HEK293 (cell line): ENCODE data around the gene RBMS1.
A peak's percentile ranks its signal among the peaks of the same experiment; 100 is the strongest.
"Not testable (repeated sequence)": the region's sequence is repeated elsewhere in the genome, so short reads cannot be mapped to it uniquely, and the experiment has no call there.

Experiments
- CTCF ChIA-PET: fragments of 350-600 bp; formaldehyde crosslinking; extraction: SDS; loops from one replicate; lab custom pipeline; 2021; ENCODE audit warnings: antibody characterized with exemption; lab: Yijun Ruan, JAX
- POLR2A ChIA-PET: fragments of 300-600 bp; formaldehyde crosslinking; extraction: SDS; loops from one replicate; lab custom pipeline; 2020; ENCODE audit warnings: antibody characterized with exemption, inconsistent platforms; lab: Yijun Ruan, JAX
- H3K27ac ChIP-seq: fragments of 200-500 bp; sonication (Bioruptor generic); 2 replicates; pipeline ENCODE4 v1.5.1; 2014; ENCODE audit warnings: low read depth, low read length, control low read depth, inconsistent platforms; ENCODE audit errors: extremely low read depth
- H3K36me3 ChIP-seq, 2 experiments: fragments of 200-500 bp in 1 of 2; sonication (Bioruptor generic) in 1 of 2; 1 replicate in 1 of 2; 2 replicates in 1 of 2; pipeline ENCODE4 v1.5.1; 2014 to 2017; ENCODE audit warnings: inconsistent platforms in 2 of 2, low read length in 2 of 2; ENCODE audit not compliant: control insufficient read depth in 2 of 2, insufficient read depth in 1 of 2
- H3K4me1 ChIP-seq: fragments of 200-500 bp; sonication (Bioruptor generic); 2 replicates; pipeline ENCODE4 v1.5.1; 2014; ENCODE audit warnings: mild to moderate bottlenecking, low read length, inconsistent platforms; ENCODE audit not compliant: control insufficient read depth, insufficient read depth
- H3K4me3 ChIP-seq: 2 replicates; pipeline ENCODE4 v1.5.1; 2011; ENCODE audit warnings: low read depth, mild to moderate bottlenecking, control low read depth, low read length, moderate library complexity
- H3K9me3 ChIP-seq: fragments of 200-500 bp; sonication (Bioruptor generic); 2 replicates; pipeline ENCODE4 v1.5.1; 2014; ENCODE audit warnings: low read depth, low read length, inconsistent platforms; ENCODE audit not compliant: control insufficient read depth, insufficient read depth
- BCL11A ChIP-seq: fragments of 450-650 bp; formaldehyde crosslinking; IDR thresholded peaks from 2 replicates; pipeline ENCODE4 v1.5.1; 2016; ENCODE audit warnings: low read depth, missing biosample characterization, missing genetic modification characterization
- HOXD13 ChIP-seq: sonication (generic); formaldehyde crosslinking; IDR thresholded peaks from 2 replicates; pipeline ENCODE4 v1.8.0; 2022; ENCODE audit warnings: missing genetic modification reagents, borderline replicate concordance
- KLF9 ChIP-seq: fragments of 450-650 bp; formaldehyde crosslinking; IDR thresholded peaks from 2 replicates; pipeline ENCODE4 v1.5.1; 2016; ENCODE audit warnings: missing biosample characterization, missing genetic modification characterization, low read depth
- OSR2 ChIP-seq: fragments of 450-650 bp; formaldehyde crosslinking; IDR thresholded peaks from 2 replicates; pipeline ENCODE4 v1.5.1; 2016; ENCODE audit warnings: missing biosample characterization, missing genetic modification characterization
- SETDB1 ChIP-seq: IDR thresholded peaks from one replicate; pipeline ENCODE4 v1.6.1; 2017; ENCODE audit warnings: mild to moderate bottlenecking, low read length, moderate library complexity, mixed read lengths; ENCODE audit not compliant: insufficient read length
- SP2 ChIP-seq: fragments of 450-650 bp; formaldehyde crosslinking; IDR thresholded peaks from 2 replicates; pipeline ENCODE4 v1.5.1; 2016; ENCODE audit warnings: missing biosample characterization, missing genetic modification characterization
- YY2 ChIP-seq: fragments of 450-650 bp; formaldehyde crosslinking; IDR thresholded peaks from 2 replicates; pipeline ENCODE4 v1.5.1; 2016; ENCODE audit warnings: missing biosample characterization, missing genetic modification characterization
- ZNF132 ChIP-seq: fragments of 450-650 bp; formaldehyde crosslinking; IDR thresholded peaks from 2 replicates; pipeline ENCODE4 v1.5.1; 2017; ENCODE audit warnings: missing biosample characterization, missing genetic modification characterization, borderline replicate concordance
- ZNF138 ChIP-seq: fragments of 450-650 bp; formaldehyde crosslinking; IDR thresholded peaks from 2 replicates; pipeline ENCODE4 v1.5.1; 2016; ENCODE audit warnings: missing biosample characterization, missing genetic modification characterization, borderline replicate concordance
- ZNF140 ChIP-seq: fragments of 450-650 bp; formaldehyde crosslinking; IDR thresholded peaks from 2 replicates; pipeline ENCODE4 v1.5.1; 2016; ENCODE audit warnings: missing biosample characterization, missing genetic modification characterization
- ZNF266 ChIP-seq: fragments of 450-650 bp; formaldehyde crosslinking; IDR thresholded peaks from 2 replicates; pipeline ENCODE4 v1.5.1; 2016; ENCODE audit warnings: missing biosample characterization, missing genetic modification characterization, low read depth
- ZNF473 ChIP-seq: fragments of 450-650 bp; formaldehyde crosslinking; IDR thresholded peaks from 2 replicates; pipeline ENCODE4 v1.5.1; 2017; ENCODE audit warnings: missing biosample characterization, missing genetic modification characterization
- ZNF529 ChIP-seq: fragments of 450-650 bp; formaldehyde crosslinking; IDR thresholded peaks from 2 replicates; pipeline ENCODE4 v1.5.1; 2017; ENCODE audit warnings: missing genetic modification characterization, missing biosample characterization; ENCODE audit not compliant: insufficient replicate concordance
- ZNF629 ChIP-seq: fragments of 450-650 bp; formaldehyde crosslinking; IDR thresholded peaks from 2 replicates; pipeline ENCODE4 v1.5.1; 2017; ENCODE audit warnings: missing biosample characterization, missing genetic modification characterization
- TF ChIP-seq, protein P1 (sequence below): fragments of 450-650 bp; formaldehyde crosslinking; IDR thresholded peaks from 2 replicates; pipeline ENCODE4 v1.5.1; 2017; ENCODE audit warnings: missing biosample characterization, missing genetic modification characterization
- TF ChIP-seq, protein P2 (sequence below): fragments of 450-650 bp; formaldehyde crosslinking; IDR thresholded peaks from 2 replicates; pipeline ENCODE4 v1.5.1; 2016; ENCODE audit warnings: missing biosample characterization, missing genetic modification characterization, borderline replicate concordance
- TF ChIP-seq, protein P3 (sequence below): fragments of 450-650 bp; formaldehyde crosslinking; IDR thresholded peaks from 2 replicates; pipeline ENCODE4 v1.5.1; 2017; ENCODE audit warnings: missing biosample characterization, mild to moderate bottlenecking, missing genetic modification characterization, moderate library complexity

RBMS1 gene

GRCh38 chr2:160367139-160367538 is 126.5 kb downstream of the RBMS1 start:
- H3K27ac ChIP-seq, H3K36me3 ChIP-seq, H3K9me3 ChIP-seq, H3K4me3 ChIP-seq, POLR2A ChIA-PET: not testable (repeated sequence)
- peaks cover 29% of the 10 kb centered on the region for H3K4me1 ChIP-seq
- CTCF ChIA-PET, result interaction anchor here (0.6 kb wide), 1 partner anchor 113 kb away, joined by 3 read pairs; no protein-coding TSS in a partner anchor
- peak; percentile 76 for TF ChIP-seq OSR2 (tag by site-specific recombination)

- H3K4me1 ChIP-seq, result peaks cover 24% of the 10 kb centered on the region
- TF ChIP-seq BCL11A (tag by site-specific recombination), result no peak
- TF ChIP-seq YY2 (tag by site-specific recombination), result no peak
- no peak for TF ChIP-seq ZNF473 (tag by site-specific recombination)
- no peak for TF ChIP-seq ZNF266 (tag by site-specific recombination)
- TF ChIP-seq, protein P1, sequence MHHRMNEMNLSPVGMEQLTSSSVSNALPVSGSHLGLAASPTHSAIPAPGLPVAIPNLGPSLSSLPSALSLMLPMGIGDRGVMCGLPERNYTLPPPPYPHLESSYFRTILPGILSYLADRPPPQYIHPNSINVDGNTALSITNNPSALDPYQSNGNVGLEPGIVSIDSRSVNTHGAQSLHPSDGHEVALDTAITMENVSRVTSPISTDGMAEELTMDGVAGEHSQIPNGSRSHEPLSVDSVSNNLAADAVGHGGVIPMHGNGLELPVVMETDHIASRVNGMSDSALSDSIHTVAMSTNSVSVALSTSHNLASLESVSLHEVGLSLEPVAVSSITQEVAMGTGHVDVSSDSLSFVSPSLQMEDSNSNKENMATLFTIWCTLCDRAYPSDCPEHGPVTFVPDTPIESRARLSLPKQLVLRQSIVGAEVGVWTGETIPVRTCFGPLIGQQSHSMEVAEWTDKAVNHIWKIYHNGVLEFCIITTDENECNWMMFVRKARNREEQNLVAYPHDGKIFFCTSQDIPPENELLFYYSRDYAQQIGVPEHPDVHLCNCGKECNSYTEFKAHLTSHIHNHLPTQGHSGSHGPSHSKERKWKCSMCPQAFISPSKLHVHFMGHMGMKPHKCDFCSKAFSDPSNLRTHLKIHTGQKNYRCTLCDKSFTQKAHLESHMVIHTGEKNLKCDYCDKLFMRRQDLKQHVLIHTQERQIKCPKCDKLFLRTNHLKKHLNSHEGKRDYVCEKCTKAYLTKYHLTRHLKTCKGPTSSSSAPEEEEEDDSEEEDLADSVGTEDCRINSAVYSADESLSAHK, result no peak
- no peak for TF ChIP-seq ZNF529 (tag by site-specific recombination)
- TF ChIP-seq SP2 (tag by site-specific recombination), result no peak
- TF ChIP-seq ZNF140 (tag by site-specific recombination), result no peak
- TF ChIP-seq, protein P2, sequence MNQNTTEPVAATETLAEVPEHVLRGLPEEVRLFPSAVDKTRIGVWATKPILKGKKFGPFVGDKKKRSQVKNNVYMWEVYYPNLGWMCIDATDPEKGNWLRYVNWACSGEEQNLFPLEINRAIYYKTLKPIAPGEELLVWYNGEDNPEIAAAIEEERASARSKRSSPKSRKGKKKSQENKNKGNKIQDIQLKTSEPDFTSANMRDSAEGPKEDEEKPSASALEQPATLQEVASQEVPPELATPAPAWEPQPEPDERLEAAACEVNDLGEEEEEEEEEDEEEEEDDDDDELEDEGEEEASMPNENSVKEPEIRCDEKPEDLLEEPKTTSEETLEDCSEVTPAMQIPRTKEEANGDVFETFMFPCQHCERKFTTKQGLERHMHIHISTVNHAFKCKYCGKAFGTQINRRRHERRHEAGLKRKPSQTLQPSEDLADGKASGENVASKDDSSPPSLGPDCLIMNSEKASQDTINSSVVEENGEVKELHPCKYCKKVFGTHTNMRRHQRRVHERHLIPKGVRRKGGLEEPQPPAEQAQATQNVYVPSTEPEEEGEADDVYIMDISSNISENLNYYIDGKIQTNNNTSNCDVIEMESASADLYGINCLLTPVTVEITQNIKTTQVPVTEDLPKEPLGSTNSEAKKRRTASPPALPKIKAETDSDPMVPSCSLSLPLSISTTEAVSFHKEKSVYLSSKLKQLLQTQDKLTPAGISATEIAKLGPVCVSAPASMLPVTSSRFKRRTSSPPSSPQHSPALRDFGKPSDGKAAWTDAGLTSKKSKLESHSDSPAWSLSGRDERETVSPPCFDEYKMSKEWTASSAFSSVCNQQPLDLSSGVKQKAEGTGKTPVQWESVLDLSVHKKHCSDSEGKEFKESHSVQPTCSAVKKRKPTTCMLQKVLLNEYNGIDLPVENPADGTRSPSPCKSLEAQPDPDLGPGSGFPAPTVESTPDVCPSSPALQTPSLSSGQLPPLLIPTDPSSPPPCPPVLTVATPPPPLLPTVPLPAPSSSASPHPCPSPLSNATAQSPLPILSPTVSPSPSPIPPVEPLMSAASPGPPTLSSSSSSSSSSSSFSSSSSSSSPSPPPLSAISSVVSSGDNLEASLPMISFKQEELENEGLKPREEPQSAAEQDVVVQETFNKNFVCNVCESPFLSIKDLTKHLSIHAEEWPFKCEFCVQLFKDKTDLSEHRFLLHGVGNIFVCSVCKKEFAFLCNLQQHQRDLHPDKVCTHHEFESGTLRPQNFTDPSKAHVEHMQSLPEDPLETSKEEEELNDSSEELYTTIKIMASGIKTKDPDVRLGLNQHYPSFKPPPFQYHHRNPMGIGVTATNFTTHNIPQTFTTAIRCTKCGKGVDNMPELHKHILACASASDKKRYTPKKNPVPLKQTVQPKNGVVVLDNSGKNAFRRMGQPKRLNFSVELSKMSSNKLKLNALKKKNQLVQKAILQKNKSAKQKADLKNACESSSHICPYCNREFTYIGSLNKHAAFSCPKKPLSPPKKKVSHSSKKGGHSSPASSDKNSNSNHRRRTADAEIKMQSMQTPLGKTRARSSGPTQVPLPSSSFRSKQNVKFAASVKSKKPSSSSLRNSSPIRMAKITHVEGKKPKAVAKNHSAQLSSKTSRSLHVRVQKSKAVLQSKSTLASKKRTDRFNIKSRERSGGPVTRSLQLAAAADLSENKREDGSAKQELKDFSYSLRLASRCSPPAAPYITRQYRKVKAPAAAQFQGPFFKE (tag by site-specific recombination), result no peak
- TF ChIP-seq KLF9 (tag by site-specific recombination), result no peak
- TF ChIP-seq ZNF132 (tag by site-specific recombination), result no peak
- TF ChIP-seq, protein P3, sequence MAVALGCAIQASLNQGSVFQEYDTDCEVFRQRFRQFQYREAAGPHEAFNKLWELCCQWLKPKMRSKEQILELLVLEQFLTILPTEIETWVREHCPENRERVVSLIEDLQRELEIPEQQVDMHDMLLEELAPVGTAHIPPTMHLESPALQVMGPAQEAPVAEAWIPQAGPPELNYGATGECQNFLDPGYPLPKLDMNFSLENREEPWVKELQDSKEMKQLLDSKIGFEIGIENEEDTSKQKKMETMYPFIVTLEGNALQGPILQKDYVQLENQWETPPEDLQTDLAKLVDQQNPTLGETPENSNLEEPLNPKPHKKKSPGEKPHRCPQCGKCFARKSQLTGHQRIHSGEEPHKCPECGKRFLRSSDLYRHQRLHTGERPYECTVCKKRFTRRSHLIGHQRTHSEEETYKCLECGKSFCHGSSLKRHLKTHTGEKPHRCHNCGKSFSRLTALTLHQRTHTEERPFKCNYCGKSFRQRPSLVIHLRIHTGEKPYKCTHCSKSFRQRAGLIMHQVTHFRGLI (tag by site-specific recombination), result no peak
- TF ChIP-seq HOXD13 (CRISPR knock-in tag), result no peak
- no peak for TF ChIP-seq SETDB1
- TF ChIP-seq ZNF629 (tag by site-specific recombination), result no peak
- no peak for TF ChIP-seq ZNF138 (tag by site-specific recombination)
Observed at GRCh38 chr2:160366474-160366873, 127.1 kb downstream of the RBMS1 start.

More at GRCh38 chr2:160366474-160366873, 127.1 kb downstream of the RBMS1 start:
- no peaks in the 10 kb centered on the region for H3K9me3 ChIP-seq
- ChIA-PET POLR2A (no interaction called here), CTCF (no interaction called here)
- H3K36me3 ChIP-seq, result no peaks in the 10 kb centered on the region
- H3K4me3 ChIP-seq, result no peak overlapping the region
- no peak overlapping the region for H3K27ac ChIP-seq
